B cell (primary cell): ENCODE data around the gene ZMYND15. TPM values are rescaled to one million over a fixed set of nuclear protein-coding genes. Genes with fewer than 3 reads are reported as not detected.

Experiments used
- ATAC-seq: fragments of 200-7000 bp; cut with Tn5 transposase; one replicate; pipeline ENCODE4 v1.10.0; 2021; ENCODE audit warnings: low read depth, mild to moderate bottlenecking, moderate number of reproducible peaks, moderate library complexity
- CTCF ChIA-PET: fragments of 350-600 bp; sonication (Branson Sonifier 250); formaldehyde crosslinking; loops from one replicate; lab custom pipeline; 2021; ENCODE audit warnings: antibody characterized with exemption, inconsistent platforms; lab: Charles Lee
- POLR2A ChIA-PET: fragments of 350-600 bp; sonication (Branson Sonifier 250); formaldehyde crosslinking; loops from one replicate; lab custom pipeline; 2021; ENCODE audit warnings: antibody characterized with exemption; lab: Charles Lee
- DNase-seq: peaks from one replicate; pipeline ENCODE4 v3.0.0; 2013
- H2AFZ ChIP-seq: 2 replicates; pipeline ENCODE4 v1.6.1; 2012; ENCODE audit warnings: mild to moderate bottlenecking, low read depth, low read length; ENCODE audit not compliant: insufficient read depth, poor library complexity, severe bottlenecking
- H3K27ac ChIP-seq, 2 donors: 1 replicate in 1 of 2; 2 replicates in 1 of 2; pipeline ENCODE4 v1.5.1; 2012 to 2013; ENCODE audit warnings: low read length in 2 of 2, mild to moderate bottlenecking in 2 of 2, moderate library complexity in 1 of 2
- H3K27me3 ChIP-seq, 4 experiments: fragments of 200-600 bp in 1 of 4; sonication (generic) in 1 of 4; replicated peaks in 1 of 4; 1 replicate in 2 of 4; 2 replicates in 2 of 4; pipeline versions ENCODE4 v1.6.1 to v1.7.0; 2013 to 2016; ENCODE audit warnings: low read length in 3 of 4, mild to moderate bottlenecking in 2 of 4, mixed read lengths in 1 of 4, moderate library complexity in 1 of 4; ENCODE audit not compliant: insufficient read depth in 4 of 4, control insufficient read depth in 3 of 4; ENCODE audit errors: control extremely low read depth in 1 of 4
- H3K36me3 ChIP-seq, 2 experiments: replicated peaks in 1 of 2; 1 replicate in 1 of 2; 2 replicates in 1 of 2; pipeline versions ENCODE4 v1.6.1 to v1.7.1; 2013; ENCODE audit warnings: low read length in 1 of 2; ENCODE audit not compliant: insufficient read depth in 2 of 2, control insufficient read depth in 1 of 2; ENCODE audit errors: control extremely low read depth in 1 of 2, extremely low read depth in 1 of 2
- H3K4me1 ChIP-seq, 2 donors: fragments of 200-600 bp in 1 of 2; sonication (generic) in 1 of 2; 1 replicate in 1 of 2; 2 replicates in 1 of 2; pipeline versions ENCODE4 v1.5.1 to v1.6.1; 2013 to 2017; ENCODE audit warnings: low read length in 2 of 2; ENCODE audit not compliant: control insufficient read depth in 2 of 2, insufficient read depth in 2 of 2
- H3K4me2 ChIP-seq: replicated peaks from 2 replicates; pipeline ENCODE3; 2012; ENCODE audit warnings: mild to moderate bottlenecking, low read depth, low read length; ENCODE audit not compliant: poor library complexity, severe bottlenecking
- H3K4me3 ChIP-seq, 5 experiments: fragments of 200-600 bp in 1 of 5; sonication (generic) in 1 of 5; 1 replicate in 3 of 5; 2 replicates in 2 of 5; pipeline versions ENCODE4 v1.5.1 to v1.7.0; 2011 to 2016; ENCODE audit warnings: low read length in 4 of 5, mild to moderate bottlenecking in 4 of 5, low read depth in 2 of 5, control low read depth in 1 of 5, moderate library complexity in 1 of 5; ENCODE audit not compliant: insufficient read depth in 1 of 5; ENCODE audit errors: control extremely low read depth in 1 of 5, extremely low read depth in 1 of 5
- H3K79me2 ChIP-seq: fragments of 200-600 bp; sonication (generic); one replicate; pipeline ENCODE4 v1.6.0; 2016; ENCODE audit warnings: low read length; ENCODE audit not compliant: control insufficient read depth, insufficient read depth
- H3K9ac ChIP-seq: fragments of 200-600 bp; sonication (generic); 2 replicates; pipeline ENCODE4 v1.6.1; 2017; ENCODE audit warnings: mild to moderate bottlenecking, low read length, moderate library complexity
- H3K9me3 ChIP-seq, 3 donors: one replicate each; pipeline versions ENCODE4 v1.6.1 to v1.7.1; 2013; ENCODE audit warnings: low read length in 2 of 3; ENCODE audit not compliant: control insufficient read depth in 2 of 3, insufficient read depth in 1 of 3; ENCODE audit errors: control extremely low read depth in 1 of 3
- H4K20me1 ChIP-seq: 2 replicates; pipeline ENCODE4 v1.6.0; 2012; ENCODE audit warnings: mild to moderate bottlenecking, low read length; ENCODE audit not compliant: insufficient read depth, control insufficient read depth, poor library complexity, severe bottlenecking
- H3K27ac Mint-ChIP-seq: one replicate; pipeline ENCODE4 v1.8.0; 2021; ENCODE audit warnings: mixed read lengths
- H3K27me3 Mint-ChIP-seq: one replicate; pipeline ENCODE4 v1.8.0; 2021; ENCODE audit warnings: mixed read lengths
- H3K4me1 Mint-ChIP-seq: one replicate; pipeline ENCODE4 v1.8.0; 2021; ENCODE audit warnings: mixed read lengths
- H3K4me3 Mint-ChIP-seq: one replicate; pipeline ENCODE4 v1.8.0; 2021; ENCODE audit warnings: mixed read lengths
- H3K9me3 Mint-ChIP-seq: one replicate; pipeline ENCODE4 v1.8.0; 2022; ENCODE audit warnings: mixed read lengths; ENCODE audit not compliant: insufficient read depth
- CTCF ChIP-seq: fragments of 200-600 bp; IDR thresholded peaks from one replicate; pipeline ENCODE4 v1.8.0; 2022; ENCODE audit warnings: antibody characterized with exemption, mild to moderate bottlenecking
- EZH2 ChIP-seq: IDR thresholded peaks from 2 replicates; pipeline ENCODE4 v1.6.1; 2012; ENCODE audit warnings: borderline replicate concordance, low read depth, mild to moderate bottlenecking, moderate library complexity, low read length; ENCODE audit not compliant: insufficient read depth, poor library complexity, severe bottlenecking
- WGBS: methylation state at CpG from one replicate; pipeline ENCODE4 v1.1.5; 2013; ENCODE audit warnings: missing lambda C conversion rate; ENCODE audit not compliant: insufficient coverage; 5-methylcytosine and 5-hydroxymethylcytosine counted together
- intact Hi-C: fragments of 100-400 bp; cut with micrococcal nuclease; formaldehyde crosslinking; loops from one replicate; pipeline ENCODE4 v1.10.0; 2022
- polyA plus RNA-seq: library from polyadenylated mRNA; depleted of rRNA; stranded (reverse); fragments of >200 nt; gene quantifications from 2 replicates; pipeline ENCODE4 v1.2.3, GENCODE V29; 2012
- total RNA-seq, 2 donors: library from RNA; stranded (reverse); fragments of 120-200 nt in 1 of 2; gene quantifications; 1 replicate in 1 of 2; 2 replicates in 1 of 2; pipeline versions ENCODE4 v1.2.3 to v1.2.4, GENCODE V29; 2013 to 2022

ZMYND15 gene
- total and polyA plus RNA-seq, 2 donors (not counting 1 experiment from before 2014, with no cell fraction given), result 0.72 to 2.5 TPM

DNA sequence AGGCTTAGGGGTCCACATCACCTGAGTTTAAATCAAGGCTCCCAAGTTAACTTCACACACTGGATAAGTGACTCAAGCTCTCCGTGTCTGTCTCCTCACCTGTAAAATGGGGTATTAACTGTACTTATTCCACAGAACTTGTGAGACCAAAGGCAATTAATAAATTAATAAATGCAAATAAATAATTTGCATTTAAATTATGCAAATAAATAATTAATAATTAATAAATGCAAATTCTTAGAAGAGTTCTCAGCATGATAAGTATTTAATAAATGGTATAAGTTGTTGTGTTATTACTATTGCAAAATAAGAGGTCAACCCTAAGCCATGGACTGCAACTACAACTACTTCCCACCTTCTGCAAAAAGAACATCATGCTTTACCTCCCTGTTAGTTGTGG lies 13.8 kb downstream of the ZMYND15 start:
- H3K36me3 ChIP-seq, result no peaks in the 10 kb centered on the region
- Mint-ChIP-seq H3K9me3 (no peaks in the 10 kb centered on the region), H3K4me3 (no peak overlapping the region), H3K4me1 (peaks cover 3% of the 10 kb centered on the region), H3K27ac (no peak overlapping the region), H3K27me3 (peaks cover 37% of the 10 kb centered on the region)
- no peaks in the 10 kb centered on the region for H3K79me2 ChIP-seq
- no peak for ATAC-seq
- intact Hi-C loops, result no loop called here
- H3K27ac ChIP-seq, result no peak overlapping the region
- H4K20me1 ChIP-seq, result no peaks in the 10 kb centered on the region
- WGBS, result no CpG with 5 or more reads among the region's 1 CpG
- H3K9me3 ChIP-seq, result no peaks in the 10 kb centered on the region
- peaks cover 0 to 15% (median 7%) of the 10 kb centered on the region in 4 experiments for H3K27me3 ChIP-seq
- DNase-seq, result no peak
- no peak overlapping the region for H2AFZ ChIP-seq
- peaks cover 3% of the 10 kb centered on the region in 2 donors for H3K4me1 ChIP-seq
- TF ChIP-seq EZH2 (no peak), CTCF (no peak)
- ChIA-PET CTCF (no interaction called here), POLR2A (no interaction called here)
- no peak overlapping the region for H3K9ac ChIP-seq
- H3K4me3 ChIP-seq, result no peak overlapping the region
- no peak overlapping the region for H3K4me2 ChIP-seq

- ChIA-PET POLR2A (no interaction called here), CTCF (no interaction called here)
- no peaks in the 10 kb centered on the region for H3K79me2 ChIP-seq
- Mint-ChIP-seq H3K27ac (no peak overlapping the region), H3K4me1 (peaks cover 4% of the 10 kb centered on the region), H3K4me3 (no peak overlapping the region), H3K9me3 (no peaks in the 10 kb centered on the region), H3K27me3 (peaks cover 23% of the 10 kb centered on the region)
- DNase-seq, result no peak
- H3K4me2 ChIP-seq, result no peak overlapping the region
- no peaks in the 10 kb centered on the region for H4K20me1 ChIP-seq
- no peak overlapping the region for H2AFZ ChIP-seq
- ATAC-seq, result no peak
- TF ChIP-seq EZH2 (no peak), CTCF (no peak)
- no peak overlapping the region for H3K4me3 ChIP-seq
- peaks cover 0 to 3% of the 10 kb centered on the region in 2 donors for H3K4me1 ChIP-seq
- H3K9ac ChIP-seq, result no peak overlapping the region
- intact Hi-C loops, result no loop called here
- H3K27me3 ChIP-seq, result peaks cover 0 to 8% (median 1%) of the 10 kb centered on the region in 4 experiments
- no peaks in the 10 kb centered on the region for H3K36me3 ChIP-seq
- no peaks in the 10 kb centered on the region for H3K9me3 ChIP-seq
- no peak overlapping the region for H3K27ac ChIP-seq
- 93% methylated on average over 3 of the region's 10 CpGs for WGBS
Observed at GRCh38 chr17:4759776-4760236, 20.2 kb downstream of the ZMYND15 start.
